ENCODE data around the gene PHIP. TPM values are rescaled to one million over a fixed set of nuclear protein-coding genes. Genes with fewer than 3 reads are reported as not detected.

PHIP gene
- polyA plus RNA-seq, 1 experiment, result 3.1 TPM

DNA sequence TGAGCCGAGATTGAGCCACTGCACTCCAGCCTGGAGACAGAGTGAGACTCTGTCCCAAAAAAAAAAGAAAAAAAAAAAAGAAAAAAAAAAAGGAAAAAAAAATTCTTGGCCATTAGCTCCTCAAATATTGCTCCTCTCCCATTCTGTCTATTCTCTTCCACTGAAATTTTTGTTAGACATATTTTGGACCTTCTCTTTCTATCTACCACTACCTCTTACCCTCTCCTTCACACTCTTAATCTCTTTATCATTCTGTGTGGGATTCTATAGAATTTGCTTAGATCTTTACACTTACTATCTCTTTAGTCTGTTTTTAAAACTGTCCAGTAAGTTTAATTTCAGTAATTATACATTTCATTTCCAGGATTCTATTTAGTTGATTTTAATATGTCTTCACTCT lies 125.7 kb downstream of the PHIP start:
- H3K4me3 ChIP-seq (ENCODE audit: low read depth, low read length), result no peak overlapping the region
- POLR2A ChIA-PET, result no interaction called here
- TF ChIP-seq, protein P1, sequence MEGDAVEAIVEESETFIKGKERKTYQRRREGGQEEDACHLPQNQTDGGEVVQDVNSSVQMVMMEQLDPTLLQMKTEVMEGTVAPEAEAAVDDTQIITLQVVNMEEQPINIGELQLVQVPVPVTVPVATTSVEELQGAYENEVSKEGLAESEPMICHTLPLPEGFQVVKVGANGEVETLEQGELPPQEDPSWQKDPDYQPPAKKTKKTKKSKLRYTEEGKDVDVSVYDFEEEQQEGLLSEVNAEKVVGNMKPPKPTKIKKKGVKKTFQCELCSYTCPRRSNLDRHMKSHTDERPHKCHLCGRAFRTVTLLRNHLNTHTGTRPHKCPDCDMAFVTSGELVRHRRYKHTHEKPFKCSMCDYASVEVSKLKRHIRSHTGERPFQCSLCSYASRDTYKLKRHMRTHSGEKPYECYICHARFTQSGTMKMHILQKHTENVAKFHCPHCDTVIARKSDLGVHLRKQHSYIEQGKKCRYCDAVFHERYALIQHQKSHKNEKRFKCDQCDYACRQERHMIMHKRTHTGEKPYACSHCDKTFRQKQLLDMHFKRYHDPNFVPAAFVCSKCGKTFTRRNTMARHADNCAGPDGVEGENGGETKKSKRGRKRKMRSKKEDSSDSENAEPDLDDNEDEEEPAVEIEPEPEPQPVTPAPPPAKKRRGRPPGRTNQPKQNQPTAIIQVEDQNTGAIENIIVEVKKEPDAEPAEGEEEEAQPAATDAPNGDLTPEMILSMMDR (IDR thresholded peaks at IDR 0.05; ENCODE audit: insufficient read depth, low read depth, low read length), result no peak
- H3K27me3 ChIP-seq (ENCODE audit: control insufficient read depth, insufficient read depth, low read length), result no peaks in the 10 kb centered on the region
- CTCF ChIA-PET, result no interaction called here
- no peak for DNase-seq (ENCODE audit: low read depth)
- no peaks in the 10 kb centered on the region for H3K36me3 ChIP-seq (ENCODE audit: control insufficient read depth, insufficient read depth, low read length)

DNA sequence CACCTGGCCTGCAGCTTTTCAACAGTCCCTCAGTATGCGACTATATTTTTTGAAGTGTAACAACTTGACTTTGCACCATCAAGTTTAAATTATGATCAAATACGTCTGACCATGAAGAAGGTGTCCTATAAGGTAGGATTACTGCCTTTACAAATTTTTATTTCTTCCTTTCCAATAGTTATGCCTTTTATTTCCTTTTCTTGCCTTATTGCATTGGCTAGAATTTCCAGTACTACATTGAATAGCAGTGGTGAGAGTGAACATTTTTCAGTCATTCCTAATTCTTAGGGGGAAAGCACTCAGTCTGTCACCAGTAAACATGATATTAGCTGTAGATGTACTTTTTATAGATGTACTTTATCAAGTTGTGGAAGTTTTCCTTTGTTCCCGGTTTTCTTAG lies 129.3 kb downstream of the PHIP start:
- no peak for DNase-seq (ENCODE audit: low read depth)
- TF ChIP-seq, protein P1 (IDR thresholded peaks at IDR 0.05; ENCODE audit: insufficient read depth, low read depth, low read length), result no peak
- Histone ChIP-seq H3K36me3 (ENCODE audit: control insufficient read depth, insufficient read depth, low read length) (no peaks in the 10 kb centered on the region; the same call in 1 of the 2 replicates), H3K4me3 (ENCODE audit: low read depth, low read length) (no peak overlapping the region), H3K27me3 (ENCODE audit: control insufficient read depth, insufficient read depth, low read length) (no peaks in the 10 kb centered on the region)
- ChIA-PET POLR2A (no interaction called here), CTCF (no interaction called here)

DNA sequence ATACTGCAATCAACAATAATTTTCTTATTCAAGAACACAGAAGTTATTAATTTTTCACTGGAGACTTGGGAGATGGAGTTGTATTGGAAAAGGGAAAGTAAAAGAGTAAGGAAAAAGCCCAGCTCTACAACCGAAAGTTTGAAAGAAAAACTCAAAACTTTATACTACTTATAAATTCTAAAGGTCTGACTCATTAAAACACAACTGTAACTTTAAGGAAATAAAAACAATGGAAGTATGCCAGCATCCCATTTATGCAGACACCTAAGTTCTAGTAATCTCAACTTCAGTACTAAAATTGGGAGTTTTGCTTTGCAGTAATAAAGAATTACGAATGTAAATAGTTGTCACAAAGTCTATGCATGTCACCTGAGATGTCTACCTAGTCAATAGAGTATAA lies 130.1 kb downstream of the PHIP start:
- ChIA-PET CTCF (no interaction called here), POLR2A (no interaction called here)
- TF ChIP-seq, protein P1 (IDR thresholded peaks at IDR 0.05; ENCODE audit: insufficient read depth, low read depth, low read length), result no peak
- DNase-seq (ENCODE audit: low read depth), result peak; percentile 23
- Histone ChIP-seq H3K4me3 (ENCODE audit: low read depth, low read length) (no peak overlapping the region), H3K36me3 (ENCODE audit: control insufficient read depth, insufficient read depth, low read length) (no peaks in the 10 kb centered on the region; the same call in 1 of the 2 replicates), H3K27me3 (ENCODE audit: control insufficient read depth, insufficient read depth, low read length) (no peaks in the 10 kb centered on the region)

DNA sequence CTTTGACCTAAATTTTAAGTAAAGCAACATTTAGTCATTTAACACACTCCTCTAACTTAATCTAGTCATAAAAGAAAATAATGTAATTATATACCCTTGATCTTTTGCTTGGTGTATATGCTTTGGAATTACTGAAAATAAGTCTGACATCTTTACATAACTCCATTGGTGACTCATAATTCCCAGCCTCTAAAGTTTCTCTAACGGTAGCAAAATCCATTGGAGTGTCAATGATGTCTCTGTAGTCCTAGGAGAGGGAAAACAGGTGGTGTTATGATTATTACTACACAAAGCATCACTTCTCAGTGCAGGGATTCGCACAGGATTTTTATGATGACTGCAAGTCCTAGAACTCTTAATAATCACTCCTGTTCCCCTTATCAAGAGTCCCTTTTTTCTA lies 130.5 kb downstream of the PHIP start:
- ChIA-PET CTCF (no interaction called here), POLR2A (no interaction called here)
- Histone ChIP-seq H3K27me3 (ENCODE audit: control insufficient read depth, insufficient read depth, low read length) (no peaks in the 10 kb centered on the region), H3K4me3 (ENCODE audit: low read depth, low read length) (no peak overlapping the region), H3K36me3 (ENCODE audit: control insufficient read depth, insufficient read depth, low read length) (no peaks in the 10 kb centered on the region; the same call in 1 of the 2 replicates)
- DNase-seq (ENCODE audit: low read depth), result no peak
- TF ChIP-seq, protein P1 (IDR thresholded peaks at IDR 0.05; ENCODE audit: insufficient read depth, low read depth, low read length), result no peak

DNA sequence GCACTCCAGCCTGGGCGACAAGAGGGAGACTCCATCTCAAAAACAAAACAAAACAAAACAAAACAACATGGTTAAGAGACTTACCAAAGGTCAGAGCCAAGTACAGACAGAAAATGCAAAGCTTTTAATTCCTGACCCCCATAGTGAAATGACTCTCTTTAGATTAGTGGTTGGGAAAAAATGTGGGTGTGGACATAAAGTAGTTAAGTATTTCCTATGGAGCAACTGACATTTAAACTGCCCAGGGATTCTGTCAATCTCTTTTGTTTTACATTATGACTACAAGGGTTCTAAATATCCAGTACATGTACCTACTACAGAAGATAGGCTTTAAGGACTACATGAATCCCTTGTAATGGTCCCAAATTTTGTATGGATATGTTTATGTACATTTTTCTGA lies 135.6 kb downstream of the PHIP start:
- CTCF ChIA-PET, result interaction anchor here (1.0 kb wide), 1 partner anchor 15 kb away, joined by 3 read pairs; no protein-coding TSS in a partner anchor
- POLR2A ChIA-PET, result no interaction called here
- Histone ChIP-seq H3K27me3 (ENCODE audit: control insufficient read depth, insufficient read depth, low read length) (no peaks in the 10 kb centered on the region), H3K4me3 (ENCODE audit: low read depth, low read length) (no peak overlapping the region), H3K36me3 (ENCODE audit: control insufficient read depth, insufficient read depth, low read length) (peaks cover 2% of the 10 kb centered on the region; the same call in 1 of the 2 replicates)
- TF ChIP-seq, protein P1 (IDR thresholded peaks at IDR 0.05; ENCODE audit: insufficient read depth, low read depth, low read length), result no peak
- no peak for DNase-seq (ENCODE audit: low read depth)

All from BJ (cell line).